GM21360 (cell line): ENCODE results near the gene ALPP.

Experiments used
- ATAC-seq: cut with Tn5 transposase; IDR thresholded peaks from one replicate; pipeline ENCODE4 v1.9.1; 2021; ENCODE audit warnings: mild to moderate bottlenecking, moderate library complexity; ENCODE audit not compliant: unreplicated experiment

The ALPP gene

DNA sequence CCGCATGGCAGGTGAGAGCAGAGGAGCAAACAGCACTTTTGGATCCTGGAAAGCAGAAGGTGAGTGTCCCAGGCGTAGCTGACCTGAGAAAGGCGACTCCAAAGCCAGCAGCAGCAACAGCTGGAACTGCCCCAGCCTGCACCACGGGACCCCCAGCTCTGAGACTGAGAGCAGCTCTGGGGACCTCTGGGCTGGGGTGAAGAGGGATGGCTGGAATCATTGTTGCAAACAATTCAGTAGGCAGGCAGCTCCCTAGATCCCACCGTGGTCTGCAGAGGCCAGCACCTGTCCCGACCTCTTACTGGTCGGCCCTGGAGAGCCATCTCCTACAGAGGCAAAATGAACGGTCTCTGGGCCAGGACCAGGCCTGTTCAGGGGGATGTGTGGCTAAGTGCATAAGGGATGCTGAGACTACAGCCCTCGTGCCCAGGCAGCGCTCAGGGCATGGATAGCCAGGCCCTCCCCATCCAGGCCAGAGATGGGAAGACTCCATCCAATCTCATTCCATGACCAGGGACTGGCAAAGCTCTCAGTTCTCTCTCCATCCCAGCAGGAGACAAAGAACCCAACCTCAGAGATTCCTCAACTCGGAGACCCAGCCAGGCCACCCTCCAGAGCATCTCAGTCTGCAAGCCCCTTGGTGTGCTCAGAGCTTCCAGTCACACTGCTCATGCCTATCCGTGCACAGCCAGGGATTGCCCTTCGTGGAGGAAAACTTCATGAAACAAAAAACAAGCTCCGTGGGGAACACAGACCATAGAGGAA is 38.2 kb upstream of the ALPP start:
- no peak for ATAC-seq

GRCh38 chr2:232341061-232341738 is 37.4 kb upstream of the ALPP start:
- ATAC-seq = no peak

DNA sequence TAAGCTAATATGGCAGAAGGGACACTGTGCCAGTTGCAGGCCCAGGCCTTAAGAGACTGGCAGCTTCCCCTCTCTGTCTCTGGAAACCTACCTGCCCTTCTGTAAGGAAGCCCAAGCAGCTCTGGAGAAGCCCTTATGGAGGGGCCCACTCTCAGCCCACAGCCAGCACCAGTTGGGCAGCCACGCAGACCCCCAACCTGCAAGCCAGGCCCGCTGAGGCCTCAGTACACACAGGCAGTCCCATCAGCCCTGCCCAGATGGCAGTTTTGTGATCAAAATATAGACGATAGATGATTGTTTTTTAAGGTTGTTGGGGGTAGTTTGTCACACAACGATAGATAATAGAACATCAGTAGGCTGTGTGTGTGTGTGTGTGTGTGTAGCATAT is 36.8 kb upstream of the ALPP start:
- ATAC-seq = no peak

GRCh38 chr2:232342635-232343565 is 35.7 kb upstream of the ALPP start:
- no peak for ATAC-seq

GRCh38 chr2:232343821-232344220 is 34.7 kb upstream of the ALPP start:
- ATAC-seq = no peak

DNA sequence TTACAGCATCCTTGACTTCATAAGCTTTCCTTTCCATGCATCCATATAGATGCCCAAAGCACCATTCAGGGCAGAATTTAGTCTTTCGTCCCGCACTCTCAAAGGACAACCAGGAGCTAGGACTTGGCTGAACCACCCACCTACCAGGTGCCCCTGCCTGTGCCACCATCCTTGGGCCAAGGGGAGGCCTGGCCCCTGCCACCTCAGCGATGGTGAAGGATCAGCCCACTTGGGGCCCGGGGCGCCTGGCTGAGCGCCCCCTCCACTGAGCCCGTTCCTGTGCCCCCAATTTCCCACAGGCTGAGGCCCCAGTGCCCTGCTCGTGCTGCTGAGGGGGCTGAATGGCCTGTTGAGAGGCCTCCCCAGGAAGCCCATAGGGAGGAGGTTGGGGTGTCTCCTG is 33.3 kb upstream of the ALPP start:
- no peak for ATAC-seq

GRCh38 chr2:232347369-232347768 is 31.2 kb upstream of the ALPP start:
- ATAC-seq = no peak

- no peak for ATAC-seq
Observed at GRCh38 chr2:232348936-232349335, 29.6 kb upstream of the ALPP start.

GRCh38 chr2:232349546-232349945 is 29.0 kb upstream of the ALPP start:
- ATAC-seq = no peak

GRCh38 chr2:232349946-232350635 is 28.5 kb upstream of the ALPP start:
- no peak for ATAC-seq

- ATAC-seq = no peak
Observed at GRCh38 chr2:232350804-232351685, 27.5 kb upstream of the ALPP start.

GRCh38 chr2:232351686-232352510 is 26.7 kb upstream of the ALPP start:
- no peak for ATAC-seq

DNA sequence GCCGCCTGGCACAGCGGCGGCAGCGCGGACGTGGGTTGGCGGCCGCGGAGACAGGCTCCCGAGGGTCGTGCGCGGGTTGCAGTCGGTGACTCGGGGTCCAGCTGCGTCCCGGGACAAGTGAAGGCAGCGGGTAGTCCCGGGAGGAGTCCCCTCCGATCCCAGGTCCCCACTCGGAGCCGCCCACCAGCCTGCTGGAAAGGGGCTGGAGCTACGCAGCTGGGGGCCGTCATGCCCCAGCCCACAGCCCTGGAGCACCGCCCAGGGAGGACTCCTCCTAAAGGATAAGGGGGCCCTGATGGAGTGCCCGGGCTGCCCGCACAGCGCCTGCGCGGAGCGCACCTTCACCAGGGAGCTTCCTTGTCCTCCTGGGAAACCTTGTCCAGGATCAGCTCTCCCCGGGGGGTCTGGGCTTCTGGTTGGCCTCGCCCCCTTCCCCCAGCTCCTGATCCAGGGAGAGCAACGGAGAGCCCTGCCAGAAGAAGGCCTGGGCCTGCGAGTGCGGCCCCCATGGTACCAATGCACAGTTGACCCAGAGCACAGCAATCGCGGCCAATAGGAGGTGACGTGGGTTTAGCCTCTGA is 25.9 kb upstream of the ALPP start:
- ATAC-seq = no peak

DNA sequence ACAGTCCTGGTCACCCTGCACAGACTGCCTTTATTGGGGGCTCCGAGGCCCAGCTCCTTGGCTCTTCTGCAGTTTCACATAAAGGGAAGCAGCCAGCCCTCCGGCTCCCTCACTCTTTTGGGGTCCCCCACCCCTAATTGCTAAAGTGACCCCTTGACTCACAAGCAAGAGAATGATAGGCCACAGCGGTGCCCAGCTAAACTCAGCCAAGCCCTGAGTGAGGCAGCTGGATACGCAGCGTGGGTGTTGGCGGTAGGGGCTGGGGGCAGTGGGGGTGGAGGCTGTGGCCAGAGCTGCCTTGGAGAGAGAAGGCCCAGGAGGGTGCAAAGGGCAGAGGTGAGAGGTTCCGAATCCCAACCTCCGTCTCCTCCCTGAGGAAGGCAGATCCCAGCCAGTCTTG is 25.5 kb upstream of the ALPP start:
- no peak for ATAC-seq

- no peak for ATAC-seq
Observed at GRCh38 chr2:232353660-232354059, 24.9 kb upstream of the ALPP start.

DNA sequence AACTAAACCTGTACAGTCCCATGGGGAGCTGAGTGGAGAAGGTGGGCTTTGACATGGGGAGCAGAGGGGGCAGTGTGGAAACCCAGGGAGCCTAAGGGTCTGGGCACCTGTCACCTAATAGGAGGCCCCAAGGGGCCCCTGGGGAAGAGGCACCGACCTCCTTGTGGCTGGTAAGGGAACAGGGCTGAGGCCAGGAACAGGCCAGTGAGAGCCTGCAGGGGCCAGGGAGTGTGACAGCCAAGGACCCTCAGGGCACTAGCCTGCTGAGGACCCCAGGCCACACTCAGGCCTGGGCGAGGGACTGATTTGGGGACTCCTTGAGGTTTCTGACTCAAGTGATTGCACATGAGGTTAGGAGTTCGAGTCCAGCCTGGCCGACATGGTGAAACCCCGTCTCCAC is 24.5 kb upstream of the ALPP start:
- no peak for ATAC-seq

DNA sequence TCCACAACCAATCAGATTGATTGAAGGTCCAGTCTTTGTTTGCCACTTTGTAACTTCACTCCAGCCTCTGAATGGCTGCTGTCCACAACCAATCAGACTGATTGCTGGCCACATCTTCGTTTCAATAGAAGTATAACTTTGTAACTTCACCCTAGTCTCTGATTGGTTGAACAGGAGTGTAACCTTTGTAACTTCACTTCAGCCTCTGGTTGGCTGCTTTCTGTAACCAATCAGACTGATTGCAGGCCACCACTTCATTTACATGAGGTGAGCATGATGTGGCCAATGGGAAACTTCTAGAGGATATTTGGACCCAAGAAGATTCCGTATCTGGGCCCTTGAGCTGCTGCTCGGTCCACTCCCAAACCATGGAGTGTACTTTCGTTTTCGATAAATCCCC is 16.9 kb upstream of the ALPP start:
- ATAC-seq = no peak

- ATAC-seq = no peak
Observed at GRCh38 chr2:232362174-232362900, 16.2 kb upstream of the ALPP start.
